HG02759 (cell line): ENCODE results near the gene MBD3L2B.

Source experiments
- ATAC-seq: cut with Tn5 transposase; IDR thresholded peaks from one replicate; pipeline ENCODE4 v1.9.1; 2021; ENCODE audit warnings: mild to moderate bottlenecking, moderate library complexity; ENCODE audit not compliant: unreplicated experiment

The MBD3L2B gene

DNA sequence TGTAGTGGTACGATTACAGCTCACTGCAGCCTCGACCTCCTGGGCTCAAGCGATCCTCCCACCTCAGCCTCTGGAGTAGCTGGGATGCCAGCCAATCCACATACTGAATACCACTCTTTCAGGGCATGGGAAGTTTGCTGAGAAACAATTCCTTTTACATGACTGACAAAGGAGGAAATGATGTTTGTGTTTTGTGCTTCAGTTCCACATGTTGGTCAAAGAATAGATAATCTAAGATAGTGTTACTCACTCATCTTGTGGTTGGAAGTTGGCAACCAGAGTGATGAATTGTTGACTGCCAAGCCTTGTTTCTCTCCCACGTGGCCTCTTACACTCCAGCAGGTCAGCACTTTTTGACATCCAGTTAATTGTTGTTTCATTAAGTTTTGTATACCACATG is 7.6 kb downstream of the MBD3L2B start:
- no peak for ATAC-seq

DNA sequence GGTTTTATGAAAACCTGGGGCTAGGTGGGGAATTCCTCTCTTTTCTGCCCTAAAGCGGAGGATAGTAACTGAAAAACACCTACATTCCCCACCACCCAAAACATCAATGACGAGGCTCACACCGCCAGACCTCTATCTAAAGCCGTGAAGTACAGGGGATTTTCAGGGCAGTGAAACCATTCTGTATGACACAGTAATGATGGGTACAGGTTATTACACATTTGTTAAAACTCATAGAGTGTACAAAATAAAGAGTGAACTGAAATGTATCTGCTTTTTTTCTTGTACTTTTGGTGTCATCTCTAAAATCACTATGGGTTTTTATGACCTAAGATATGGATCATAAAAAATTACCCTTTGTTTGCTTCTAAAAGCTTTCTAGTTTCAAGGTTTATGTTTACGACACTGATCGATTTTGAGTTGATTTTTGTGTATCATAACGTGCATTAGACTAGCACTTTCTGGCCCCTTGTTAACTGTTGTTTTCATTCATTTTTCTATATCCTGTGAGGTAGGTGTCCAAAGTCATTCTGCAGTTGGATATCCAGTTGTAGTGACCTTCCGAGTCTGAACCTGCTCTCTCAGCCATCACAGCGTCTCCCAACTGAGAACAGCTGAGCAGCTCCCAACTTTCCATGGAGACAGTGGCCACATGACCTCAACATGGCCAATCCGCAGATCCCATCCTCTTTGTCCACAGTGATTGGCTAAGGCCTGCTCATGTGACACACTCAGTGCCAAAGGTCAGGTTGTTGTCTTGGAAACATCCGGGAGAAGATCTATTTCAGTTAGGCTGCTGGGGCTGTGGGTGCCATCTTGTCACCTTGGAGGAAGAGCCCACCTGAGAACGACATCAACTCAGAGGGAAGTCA is 10.3 kb downstream of the MBD3L2B start:
- ATAC-seq: no peak

DNA sequence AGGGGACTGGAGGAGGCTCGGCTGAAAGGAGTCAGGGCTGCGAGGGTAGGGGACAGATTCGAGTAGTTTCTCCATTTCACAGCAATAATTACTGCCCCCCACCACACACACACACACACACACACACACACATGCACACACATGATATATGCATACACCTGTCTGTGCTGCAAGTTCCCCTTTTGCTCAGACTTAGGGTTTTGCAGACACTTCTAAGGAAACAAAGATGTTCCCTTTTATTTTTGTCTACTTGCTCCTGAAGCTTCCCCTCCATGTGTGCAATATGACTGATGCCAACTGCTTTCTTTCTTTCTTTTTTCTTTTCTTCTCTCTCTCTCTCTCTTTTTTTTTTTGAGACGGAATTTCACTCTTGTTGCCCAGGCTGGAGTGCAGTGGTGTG is 13.4 kb downstream of the MBD3L2B start:
- no peak for ATAC-seq

DNA sequence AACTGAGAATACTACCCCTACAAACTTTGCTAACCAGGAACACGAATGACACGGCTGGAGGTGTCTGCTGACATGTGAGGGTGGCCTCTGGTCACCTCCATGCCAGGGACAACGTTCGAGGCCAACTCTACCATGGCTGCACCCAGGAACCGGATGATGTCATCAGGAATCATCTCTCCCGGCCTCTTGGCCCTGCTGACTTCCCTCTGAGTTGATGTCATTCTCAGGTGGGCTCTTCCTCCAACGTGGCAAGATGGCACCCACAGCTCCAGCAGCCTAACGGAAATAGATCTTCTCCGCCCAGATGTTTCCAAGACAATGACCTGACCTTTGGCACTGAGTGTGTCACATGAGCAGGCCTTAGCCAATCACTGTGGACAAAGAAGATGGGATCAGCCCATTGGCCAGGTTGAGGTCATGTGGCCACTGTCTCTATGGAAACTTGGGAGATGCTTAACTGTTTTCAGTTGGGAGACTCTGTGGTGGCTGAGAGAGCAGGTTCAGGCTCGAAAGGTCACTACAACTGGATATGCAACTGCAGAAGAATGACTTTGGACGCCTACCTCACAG is 15.0 kb downstream of the MBD3L2B start:
- no peak for ATAC-seq

DNA sequence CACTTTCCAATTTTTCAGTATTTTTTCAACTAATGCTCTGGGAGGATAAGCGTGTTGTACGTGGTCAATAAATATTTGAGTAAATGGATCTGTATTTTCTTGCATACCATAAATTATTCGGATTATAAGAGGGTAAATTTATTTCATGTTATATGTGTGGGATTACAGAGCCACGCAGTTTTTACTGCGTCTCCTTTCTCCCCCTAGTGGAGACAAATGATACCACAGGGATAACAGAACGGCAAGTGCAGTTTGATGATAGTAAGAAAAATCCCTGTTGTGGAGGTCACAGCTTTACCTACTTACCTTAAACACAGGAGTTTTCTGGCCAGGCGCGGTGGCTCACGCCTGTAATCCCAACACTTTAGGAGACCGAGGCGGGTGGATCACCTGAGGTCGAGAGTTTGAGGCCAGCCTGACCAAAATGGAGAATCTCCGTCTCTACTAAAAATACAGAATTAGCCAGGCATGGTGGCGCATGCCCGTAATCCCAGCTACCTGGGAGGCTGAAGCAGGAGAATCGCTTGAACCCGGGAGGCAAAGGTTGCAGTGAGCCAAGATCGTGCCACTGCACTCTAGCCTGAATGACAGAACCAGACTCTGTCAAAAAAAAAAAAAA is 16.8 kb downstream of the MBD3L2B start:
- no peak for ATAC-seq

DNA sequence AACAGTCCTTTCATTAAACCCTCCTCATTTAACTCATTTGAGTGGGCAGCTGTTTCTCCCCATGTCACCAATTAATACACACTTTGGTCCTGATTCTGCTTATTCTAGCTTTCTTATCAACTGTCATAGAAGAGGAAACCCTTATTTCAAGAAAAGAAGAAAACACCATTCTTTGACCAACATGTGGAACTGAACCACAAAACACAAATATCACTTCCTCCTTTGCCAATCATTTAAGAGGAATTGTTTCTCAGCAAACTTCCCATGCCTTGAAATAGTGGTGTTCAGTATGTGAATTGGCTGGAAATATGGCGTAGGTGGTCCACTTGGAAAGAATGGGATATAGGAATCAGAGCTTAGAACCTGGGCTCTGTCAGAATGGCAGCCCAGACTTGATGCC is 20.4 kb downstream of the MBD3L2B start:
- no peak for ATAC-seq

DNA sequence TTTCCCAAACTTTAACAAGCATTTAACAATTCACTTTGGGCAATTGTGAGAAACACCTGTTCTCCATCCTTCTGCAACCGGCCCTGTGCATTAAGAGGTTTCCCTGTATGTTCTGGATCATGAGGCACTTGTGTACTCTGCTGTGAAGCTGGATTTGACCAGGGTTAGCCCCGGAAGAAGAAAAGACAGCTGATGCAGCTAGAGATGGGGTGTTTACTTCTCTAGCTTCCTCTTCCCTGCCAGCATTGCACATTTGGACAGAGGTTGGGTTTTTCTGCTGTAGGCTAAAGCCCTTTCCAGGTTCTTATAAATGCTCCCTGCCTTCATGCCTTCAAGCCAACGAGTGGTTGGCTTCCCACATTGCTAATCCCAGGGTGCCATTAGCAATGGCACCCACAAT is 20.9 kb downstream of the MBD3L2B start:
- ATAC-seq: no peak

DNA sequence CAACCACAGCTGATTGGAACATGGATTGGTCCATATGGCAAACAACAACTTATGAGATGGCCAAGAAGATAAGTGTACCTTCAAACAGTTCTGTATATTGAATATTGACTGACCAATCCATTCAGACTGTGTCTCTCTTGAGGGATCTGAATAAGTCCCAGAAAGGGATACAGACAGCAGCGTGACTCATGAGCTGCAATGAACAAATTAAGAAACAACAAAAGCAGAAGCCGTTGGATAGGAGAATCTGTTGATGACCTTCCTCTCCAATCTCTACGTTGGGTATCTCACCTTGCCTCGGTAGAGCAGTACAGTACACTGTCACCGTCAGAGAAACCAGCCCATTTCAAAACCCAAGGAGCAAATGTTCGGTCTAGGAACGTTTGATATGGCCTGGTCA is 21.3 kb downstream of the MBD3L2B start:
- no peak for ATAC-seq

DNA sequence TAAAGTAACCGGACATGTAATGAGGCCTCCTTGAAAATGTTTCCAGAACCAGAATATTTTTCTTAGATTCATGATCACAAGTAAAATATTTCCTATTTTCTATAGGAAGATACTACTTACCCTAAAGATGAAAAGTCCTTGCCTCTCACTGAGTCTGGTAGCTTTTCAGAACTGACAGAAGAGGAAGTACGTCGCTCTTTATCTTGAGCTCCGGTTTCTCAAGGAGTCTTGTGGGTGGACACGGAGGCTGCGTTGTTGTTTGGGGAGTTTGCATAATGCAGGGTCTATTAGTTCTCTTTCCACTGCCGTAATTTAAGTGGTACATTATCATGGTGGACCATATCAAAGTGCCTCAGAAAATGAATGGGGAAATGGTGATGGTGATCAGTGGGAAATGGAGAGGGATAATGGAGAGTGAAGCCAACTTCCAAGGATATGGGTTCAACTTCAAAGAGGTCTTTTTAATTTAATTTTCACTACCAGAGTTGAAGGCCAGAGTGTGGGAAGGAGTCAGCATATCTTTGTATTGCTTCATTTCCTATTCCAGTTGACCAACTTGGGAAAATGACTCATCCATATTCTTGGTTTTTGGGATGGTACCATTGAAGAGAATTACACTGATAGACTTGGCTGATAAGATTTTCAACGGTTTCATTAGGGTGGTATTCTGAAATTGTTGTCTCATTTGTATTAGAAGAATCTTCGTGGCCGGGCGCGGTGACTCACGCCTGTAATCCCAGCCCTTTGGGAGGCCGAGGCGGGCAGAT is 23.4 kb downstream of the MBD3L2B start:
- no peak for ATAC-seq

DNA sequence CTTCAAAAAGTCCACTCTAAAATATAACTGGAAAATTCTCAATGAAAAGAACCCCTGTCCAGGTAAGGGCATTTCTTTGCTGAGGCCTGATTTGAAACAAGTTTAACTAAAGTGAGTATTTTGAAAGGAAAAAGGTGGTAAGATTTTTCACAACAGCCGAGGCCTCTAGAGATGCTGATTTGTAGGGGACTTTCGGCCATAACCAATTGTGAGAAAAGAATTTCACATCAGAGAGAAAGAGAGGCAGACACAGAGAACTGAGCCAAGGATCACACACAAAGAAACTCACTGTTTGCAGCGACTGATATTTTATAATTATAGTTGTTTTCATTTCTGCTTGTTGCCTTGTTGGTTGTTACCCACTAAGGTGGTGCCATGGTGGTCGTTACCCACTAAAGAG is 24.4 kb downstream of the MBD3L2B start:
- no peak for ATAC-seq

DNA sequence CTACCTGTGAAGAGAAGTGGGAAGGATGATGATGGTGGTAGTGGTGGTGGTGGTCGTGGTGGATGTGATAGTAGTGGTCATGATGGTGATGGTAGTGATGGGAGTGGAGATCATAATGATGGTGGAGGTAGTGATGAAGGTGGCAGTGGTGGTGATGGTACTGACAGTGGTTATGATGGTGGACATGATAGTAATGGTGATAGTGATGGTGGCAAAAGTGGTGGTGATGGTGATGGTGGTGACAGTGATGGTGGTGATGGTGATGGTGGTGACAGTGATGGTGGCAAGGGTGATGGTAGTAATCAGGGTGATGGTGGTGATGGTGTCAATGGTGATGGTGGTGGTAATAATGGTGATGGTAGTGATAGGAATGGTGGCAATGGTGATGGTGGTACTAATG is 26.2 kb downstream of the MBD3L2B start:
- ATAC-seq: no peak

DNA sequence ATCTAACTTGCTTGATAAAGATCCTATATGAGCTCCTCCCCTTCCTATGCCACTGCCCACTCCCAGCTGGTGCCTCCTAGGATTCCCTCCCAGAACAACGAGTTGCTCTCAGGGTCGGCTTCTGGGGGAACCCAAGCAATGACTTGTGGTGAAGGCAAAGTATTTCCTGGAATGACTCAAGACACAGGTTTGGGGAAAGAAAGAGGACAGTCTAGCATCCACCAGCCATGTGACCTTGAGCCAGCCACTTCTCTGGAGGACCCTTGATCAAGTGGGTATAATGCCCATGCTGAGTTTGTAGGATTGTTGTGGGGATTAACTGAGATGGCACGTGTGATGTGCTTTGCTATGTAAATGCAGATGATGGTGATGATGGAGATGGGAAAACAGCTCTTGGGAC is 33.0 kb downstream of the MBD3L2B start:
- ATAC-seq: no peak

DNA sequence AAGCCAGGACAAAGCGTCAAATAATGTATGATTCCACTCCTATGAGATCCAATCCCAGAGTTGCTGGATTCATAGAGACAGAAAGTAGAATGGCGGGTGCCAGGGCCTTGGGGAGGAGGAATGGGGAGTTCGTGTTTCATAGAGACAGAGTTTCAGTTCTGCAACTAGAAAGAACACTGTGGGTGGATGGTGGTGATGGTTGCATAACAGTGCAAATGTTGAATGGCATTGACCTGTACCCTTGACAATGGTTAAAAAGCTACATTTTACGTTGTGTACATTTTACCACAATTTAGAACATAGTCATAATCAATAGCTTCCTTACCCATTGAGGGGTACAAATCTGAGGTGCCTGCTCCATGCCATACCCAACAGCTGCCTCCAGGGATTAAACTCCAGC is 33.4 kb downstream of the MBD3L2B start:
- ATAC-seq: no peak

DNA sequence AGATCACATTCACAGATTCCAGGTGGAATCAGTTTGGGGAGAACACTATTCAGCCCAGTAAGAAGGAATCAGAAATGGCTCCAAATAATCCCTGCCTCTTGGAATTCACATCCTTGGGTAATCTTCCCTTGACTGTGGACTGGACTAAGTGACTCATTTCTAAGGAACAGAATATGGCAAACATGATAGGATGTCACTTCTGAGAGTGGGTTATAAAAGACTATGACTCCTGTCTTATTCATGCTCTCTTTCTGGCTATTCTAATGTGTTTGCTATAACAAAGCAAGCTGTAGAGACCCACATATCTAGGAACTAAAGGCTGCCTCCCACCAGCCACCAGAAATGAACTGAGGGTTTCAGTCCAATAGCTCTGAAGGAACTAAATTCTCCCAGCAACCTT is 37.8 kb downstream of the MBD3L2B start:
- no peak for ATAC-seq

DNA sequence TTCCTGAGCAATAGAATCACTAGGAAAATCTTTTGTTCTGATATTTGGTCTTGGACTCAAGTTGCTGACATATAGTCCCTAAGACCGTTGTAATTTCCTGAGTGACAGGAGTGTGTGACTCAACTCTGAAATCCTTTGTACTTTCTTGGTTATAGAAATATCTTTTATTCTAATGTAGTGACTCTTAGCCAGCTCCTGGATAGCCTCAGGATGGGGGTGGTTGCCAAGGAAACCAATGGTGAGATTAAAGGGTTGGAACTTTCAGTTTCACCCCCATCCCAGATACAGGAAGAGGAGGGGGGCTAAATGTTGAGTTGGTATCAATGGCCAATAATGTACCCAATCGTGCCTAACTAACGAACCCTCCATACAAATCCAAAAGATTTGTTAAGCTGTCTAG is 41.8 kb downstream of the MBD3L2B start:
- ATAC-seq: no peak

DNA sequence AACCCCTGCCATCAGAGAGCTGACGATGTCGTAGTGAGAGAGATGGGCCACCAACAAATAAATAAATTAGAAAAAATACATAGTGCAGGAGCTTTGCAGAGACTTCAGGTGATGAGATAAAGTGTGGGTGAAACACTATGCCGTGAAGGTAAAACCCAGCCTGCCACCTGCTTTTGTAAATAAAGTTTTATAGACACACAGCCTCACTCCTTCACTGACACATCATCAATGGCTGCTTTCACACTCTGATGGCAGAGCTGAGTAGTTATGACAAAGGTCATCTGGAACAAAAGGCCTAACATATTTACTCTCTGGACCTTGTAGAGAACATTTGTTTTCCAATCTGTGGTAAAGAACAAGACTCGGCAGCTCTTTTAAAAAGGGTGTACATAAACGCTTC is 45.0 kb downstream of the MBD3L2B start:
- ATAC-seq: no peak

DNA sequence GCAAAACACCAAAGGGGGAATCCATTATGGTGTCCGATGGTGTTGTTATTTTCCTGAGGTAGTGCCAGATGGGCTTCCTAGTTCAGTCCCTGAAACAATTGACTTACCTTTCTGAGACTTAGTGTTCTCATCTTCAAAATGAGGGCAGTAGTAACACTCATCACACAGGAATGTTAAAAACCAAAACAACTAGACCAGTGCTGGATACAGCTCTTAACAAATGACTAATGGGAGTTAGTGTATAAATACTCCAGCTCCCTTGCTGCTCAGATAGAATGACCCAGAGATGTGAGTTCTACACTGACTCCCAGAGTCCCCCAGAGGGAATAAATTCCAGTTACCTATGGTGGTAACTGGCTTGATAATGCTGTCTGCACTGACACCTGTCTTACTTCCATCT is 49.9 kb downstream of the MBD3L2B start:
- ATAC-seq: no peak

DNA sequence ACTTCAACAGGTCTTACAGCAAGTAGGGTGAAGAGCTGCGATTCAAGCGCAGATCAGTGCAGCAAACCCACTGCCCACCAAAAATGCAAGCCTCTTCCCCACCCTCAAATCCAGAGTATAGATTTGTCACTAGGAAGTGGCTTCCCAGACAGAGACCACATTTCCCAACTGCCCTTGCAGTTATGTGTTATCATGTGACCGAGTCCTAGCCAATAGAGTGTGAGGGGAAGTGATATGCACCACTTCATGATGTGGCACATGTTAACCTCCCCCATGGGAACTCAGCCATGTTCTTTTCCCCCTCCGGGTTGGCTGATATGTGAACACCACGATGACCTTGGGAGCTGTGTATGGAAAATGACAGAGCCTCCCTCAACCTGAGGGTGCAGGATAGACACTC is 50.8 kb downstream of the MBD3L2B start:
- no peak for ATAC-seq

DNA sequence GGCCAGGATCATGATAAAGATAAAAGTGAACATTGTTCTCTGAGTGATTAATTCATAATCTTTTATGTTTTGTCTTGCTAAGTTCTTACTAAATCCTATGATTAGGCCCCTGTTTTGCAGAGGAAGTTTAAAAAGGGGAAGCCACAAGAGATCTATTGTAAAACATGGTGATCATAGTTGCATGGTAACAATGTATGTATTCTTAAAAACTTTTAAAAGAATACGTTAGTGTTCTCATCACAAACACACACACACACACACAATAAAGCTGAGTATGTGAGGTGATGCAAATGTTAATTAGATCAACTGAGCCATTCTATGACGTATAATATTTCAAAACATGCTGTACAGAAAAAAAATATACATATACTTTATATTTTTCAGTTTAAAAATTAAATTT is 51.2 kb downstream of the MBD3L2B start:
- no peak for ATAC-seq

DNA sequence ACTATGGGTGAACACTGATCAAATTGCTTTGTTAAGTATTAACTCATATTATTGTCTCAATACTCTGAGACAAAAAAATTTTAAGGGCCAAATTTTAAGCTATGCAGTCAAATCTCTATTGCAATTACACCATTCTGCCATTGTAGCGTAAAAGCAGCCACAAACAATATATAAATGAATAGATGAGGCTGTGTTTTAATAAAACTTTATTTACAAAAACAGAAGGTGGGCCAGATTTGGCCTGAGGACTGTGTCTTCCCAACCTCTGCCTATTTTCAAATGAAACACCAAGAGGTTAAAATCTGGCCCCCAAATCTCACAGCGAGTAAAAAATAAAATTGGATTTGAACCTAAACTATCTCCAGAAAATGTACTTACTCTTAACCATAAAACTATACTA is 51.7 kb downstream of the MBD3L2B start:
- no peak for ATAC-seq
